H9 (cell line): ENCODE results near the gene UCKL1. TPM values are rescaled to one million over a fixed set of nuclear protein-coding genes. Genes with fewer than 3 reads are reported as not detected.

Experiments used
- DNase-seq: peaks from one replicate; pipeline ENCODE4 v3.0.0-alpha.2; 2017
- H2AFZ ChIP-seq: one replicate; pipeline ENCODE4 v1.6.1; 2013; ENCODE audit warnings: mild to moderate bottlenecking, low read length, control low read depth, moderate library complexity
- H2AK5ac ChIP-seq: 2 replicates; pipeline ENCODE4 v1.6.1; 2013; ENCODE audit warnings: low read length, control low read depth, mixed read lengths; ENCODE audit not compliant: insufficient read length
- H2BK120ac ChIP-seq: one replicate; pipeline ENCODE4 v1.6.1; 2013; ENCODE audit warnings: low read depth, mild to moderate bottlenecking, low read length, control low read depth, inconsistent platforms; ENCODE audit not compliant: poor library complexity, severe bottlenecking
- H2BK12ac ChIP-seq: 2 replicates; pipeline ENCODE4 v1.6.1; 2013; ENCODE audit warnings: low read length, control low read depth, mixed read lengths, low read depth; ENCODE audit not compliant: insufficient read length
- H2BK15ac ChIP-seq: 2 replicates; pipeline ENCODE4 v1.6.1; 2013; ENCODE audit warnings: low read depth, low read length, control low read depth
- H2BK20ac ChIP-seq: one replicate; pipeline ENCODE4 v1.6.1; 2013; ENCODE audit warnings: low read depth, mild to moderate bottlenecking, low read length, control low read depth, inconsistent platforms; ENCODE audit not compliant: poor library complexity, severe bottlenecking
- H2BK5ac ChIP-seq: 2 replicates; pipeline ENCODE4 v1.6.1; 2013; ENCODE audit warnings: low read length, control low read depth, mixed read lengths; ENCODE audit not compliant: insufficient read length
- H3K14ac ChIP-seq: 2 replicates; pipeline ENCODE4 v1.6.1; 2013; ENCODE audit warnings: low read length, control low read depth; ENCODE audit not compliant: insufficient read depth
- H3K18ac ChIP-seq: 2 replicates; pipeline ENCODE4 v1.6.1; 2013; ENCODE audit warnings: low read depth, mild to moderate bottlenecking, mixed read lengths, low read length, control low read depth; ENCODE audit not compliant: insufficient read length
- H3K23ac ChIP-seq: 2 replicates; pipeline ENCODE4 v1.6.1; 2013; ENCODE audit warnings: low read length, control low read depth, mixed read lengths, low read depth; ENCODE audit not compliant: insufficient read length
- H3K23me2 ChIP-seq: 2 replicates; pipeline ENCODE4 v1.6.1; 2013; ENCODE audit warnings: low read depth, mild to moderate bottlenecking, mixed read lengths, low read length, control low read depth; ENCODE audit not compliant: insufficient read length, poor library complexity, severe bottlenecking
- H3K27ac ChIP-seq: 2 replicates; pipeline ENCODE4 v1.5.1; 2013; ENCODE audit warnings: low read length, control low read depth, mixed read lengths, low read depth; ENCODE audit not compliant: insufficient read length
- H3K27me3 ChIP-seq: 2 replicates; pipeline ENCODE4 v1.6.1; 2013; ENCODE audit warnings: low read length, control low read depth, inconsistent platforms; ENCODE audit not compliant: insufficient read depth
- H3K4ac ChIP-seq: 2 replicates; pipeline ENCODE4 v1.6.1; 2013; ENCODE audit warnings: low read depth, mild to moderate bottlenecking, control low read depth, inconsistent platforms, low read length, moderate library complexity
- H3K4me1 ChIP-seq: 2 replicates; pipeline ENCODE4 v1.6.1; 2013; ENCODE audit warnings: low read length, control low read depth, inconsistent platforms; ENCODE audit not compliant: insufficient read depth
- H3K4me2 ChIP-seq: 2 replicates; pipeline ENCODE4 v1.6.1; 2013; ENCODE audit warnings: low read length, control low read depth, mixed read lengths; ENCODE audit not compliant: insufficient read length, insufficient read depth
- H3K56ac ChIP-seq: 2 replicates; pipeline ENCODE4 v1.6.1; 2013; ENCODE audit warnings: low read depth, mild to moderate bottlenecking, mixed read lengths, low read length, control low read depth; ENCODE audit not compliant: insufficient read length
- H3K79me1 ChIP-seq: 2 replicates; pipeline ENCODE4 v1.6.1; 2013; ENCODE audit warnings: low read depth, mild to moderate bottlenecking, moderate library complexity, low read length, control low read depth, inconsistent platforms; ENCODE audit not compliant: insufficient read depth, poor library complexity, severe bottlenecking
- H3K79me2 ChIP-seq: 2 replicates; pipeline ENCODE4 v1.6.1; 2013; ENCODE audit warnings: low read length, control low read depth, inconsistent platforms; ENCODE audit not compliant: insufficient read depth
- H3K9ac ChIP-seq: 2 replicates; pipeline ENCODE4 v1.6.1; 2013; ENCODE audit warnings: low read length, control low read depth, mixed read lengths; ENCODE audit not compliant: insufficient read length; ENCODE audit errors: extremely low read depth
- H3K9me3 ChIP-seq: one replicate; pipeline ENCODE4 v1.6.1; 2013; ENCODE audit warnings: low read depth, low read length, inconsistent platforms; ENCODE audit not compliant: control insufficient read depth
- H3T11ph ChIP-seq: one replicate; pipeline ENCODE4 v1.6.1; 2013; ENCODE audit warnings: mild to moderate bottlenecking, low read length, control low read depth, inconsistent platforms
- H4K20me1 ChIP-seq: one replicate; pipeline ENCODE4 v1.6.1; 2013; ENCODE audit not compliant: control insufficient read depth, insufficient read length, insufficient read depth
- H4K5ac ChIP-seq: 2 replicates; pipeline ENCODE4 v1.6.1; 2013; ENCODE audit warnings: low read depth, mild to moderate bottlenecking, mixed read lengths, low read length, control low read depth; ENCODE audit not compliant: insufficient read length
- H4K8ac ChIP-seq: replicated peaks from 2 replicates; pipeline ENCODE4 v1.6.1; 2013; ENCODE audit warnings: low read length, control low read depth, mixed read lengths, low read depth; ENCODE audit not compliant: insufficient read length
- H4K91ac ChIP-seq: 2 replicates; pipeline ENCODE4 v1.6.1; 2013; ENCODE audit warnings: low read depth, mild to moderate bottlenecking, moderate library complexity, mixed read lengths, low read length, control low read depth; ENCODE audit not compliant: insufficient read length
- H3K27ac Mint-ChIP-seq, 3 experiments: 2 replicates in 2 of 3; 3 replicates in 1 of 3; pipeline ENCODE4 v1.8.0; 2020 to 2021; ENCODE audit warnings: mixed read lengths in 3 of 3, mild to moderate bottlenecking in 1 of 3, moderate library complexity in 1 of 3
- H3K27me3 Mint-ChIP-seq: 2 replicates; pipeline ENCODE4 v1.8.0; 2021; ENCODE audit warnings: low read depth, mild to moderate bottlenecking, moderate library complexity, mixed read lengths
- H3K36me3 Mint-ChIP-seq, 3 experiments: 2 replicates in 2 of 3; 3 replicates in 1 of 3; pipeline ENCODE4 v1.8.0; 2020 to 2021; ENCODE audit warnings: low read depth in 3 of 3, mixed read lengths in 3 of 3; ENCODE audit not compliant: insufficient read depth in 1 of 3
- H3K4me1 Mint-ChIP-seq, 2 experiments: 2 replicates each; pipeline ENCODE4 v1.8.0; 2020; ENCODE audit warnings: mixed read lengths in 2 of 2
- H3K4me3 Mint-ChIP-seq, 2 experiments: 2 replicates in 1 of 2; 3 replicates in 1 of 2; pipeline ENCODE4 v1.8.0; 2020 to 2021; ENCODE audit warnings: mild to moderate bottlenecking in 2 of 2, mixed read lengths in 2 of 2, moderate library complexity in 1 of 2
- H3K9me3 Mint-ChIP-seq, 2 experiments: 2 replicates in 1 of 2; 3 replicates in 1 of 2; pipeline ENCODE4 v1.8.0; 2020; ENCODE audit warnings: mild to moderate bottlenecking in 2 of 2, mixed read lengths in 2 of 2, moderate library complexity in 1 of 2
- CTCF ChIP-seq: fragments of 200-600 bp; sonication (generic); conservative IDR thresholded peaks from 3 replicates; pipeline ENCODE4 v1.8.0; 2021; ENCODE audit warnings: antibody characterized with exemption, mild to moderate bottlenecking
- WGBS: extraction: QIAGEN DNeasy Blood & Tissue Kit; methylation state at CpG from one replicate; pipeline ENCODE4 v1.1.7; 2013; ENCODE audit warnings: missing lambda C conversion rate, low lambda C conversion rate, mixed read lengths; ENCODE audit not compliant: insufficient read length; ENCODE audit errors: extremely low coverage; 5-methylcytosine and 5-hydroxymethylcytosine counted together
- total RNA-seq: library from RNA; stranded (reverse); gene quantifications from 2 replicates; pipeline ENCODE4 v1.2.1, GENCODE V29; 2021

Gene UCKL1
- total RNA-seq, 1 experiment from 2014 or later, result 40.9 TPM

DNA sequence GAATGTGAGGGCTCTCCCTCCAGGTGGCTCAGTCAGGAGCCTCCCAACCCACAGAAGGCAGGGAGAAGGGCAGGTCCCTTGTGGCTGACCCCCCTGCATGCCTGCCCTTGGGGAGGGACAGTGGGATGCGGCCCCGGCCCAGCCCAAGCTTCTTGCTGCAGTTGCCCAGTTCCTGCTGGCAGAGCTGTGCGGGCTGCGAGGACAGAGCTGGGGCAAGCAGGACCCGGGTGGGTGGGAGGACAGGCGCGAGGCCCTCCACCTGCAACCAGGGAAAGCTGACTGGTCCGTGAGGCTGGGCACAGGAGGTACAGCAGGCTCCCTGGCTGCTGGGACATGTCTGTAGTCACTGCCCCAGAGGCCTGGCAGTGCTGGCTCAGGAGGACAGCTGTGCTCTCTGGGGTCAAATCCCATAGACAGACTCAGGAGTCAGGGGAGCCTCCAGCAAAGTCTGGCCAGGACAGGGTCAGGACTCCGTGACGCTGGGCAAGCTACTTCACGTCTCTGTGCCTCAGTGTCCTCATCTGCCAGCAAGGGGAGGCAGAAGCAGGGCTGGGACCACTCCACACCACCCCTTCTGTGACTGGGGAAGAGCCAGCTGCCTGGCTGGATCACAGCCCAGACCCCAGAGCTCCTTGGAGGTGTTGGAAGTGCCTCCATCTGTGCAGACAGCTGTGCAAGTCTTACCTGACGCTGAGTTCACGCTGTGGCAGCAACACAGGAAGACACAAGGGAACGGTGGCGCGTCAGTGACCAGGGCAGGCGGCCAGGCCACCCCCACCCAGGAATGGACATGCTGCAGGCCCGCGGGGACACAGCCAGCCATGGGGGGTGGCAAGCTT, 13.0 kb downstream of the UCKL1 start:
- Histone ChIP-seq H3K14ac (no peak overlapping the region), H3K9me3 (no peaks in the 10 kb centered on the region), H3K23ac (no peak overlapping the region), H2BK15ac (no peak overlapping the region), H3K4me2 (no peak overlapping the region), H2BK12ac (no peak overlapping the region), H2AFZ (no peak overlapping the region), H3K4ac (no peak overlapping the region), H2AK5ac (no peak overlapping the region), H3K27ac (no peak overlapping the region), H3K56ac (no peak overlapping the region), H3K79me1 (no peaks in the 10 kb centered on the region), H3K4me1 (no peaks in the 10 kb centered on the region), H4K91ac (no peak overlapping the region), H3K18ac (no peak overlapping the region), H3K23me2 (peaks cover 13% of the 10 kb centered on the region), H3K79me2 (peaks cover 3% of the 10 kb centered on the region; the same call in 1 of the 2 replicates), H3T11ph (no peak overlapping the region), H4K5ac (no peak overlapping the region), H3K27me3 (no peaks in the 10 kb centered on the region), H3K9ac (no peak overlapping the region), H4K8ac (no peak overlapping the region), H2BK5ac (no peak overlapping the region), H2BK20ac (no peak overlapping the region), H2BK120ac (no peak overlapping the region), H4K20me1 (peaks cover 3% of the 10 kb centered on the region)
- no peak for TF ChIP-seq CTCF
- H3K27me3 Mint-ChIP-seq, result no peaks in the 10 kb centered on the region
- no peak overlapping the region for H3K27ac Mint-ChIP-seq
- H3K9me3 Mint-ChIP-seq, result peaks cover 1 to 2% of the 10 kb centered on the region in 2 experiments; a peak in 3 of 5 replicates
- peaks cover 3 to 12% of the 10 kb centered on the region in 2 experiments for H3K4me1 Mint-ChIP-seq
- DNase-seq, result no peak
- H3K36me3 Mint-ChIP-seq, result peaks cover 3 to 24% (median 20%) of the 10 kb centered on the region in 3 experiments
- H3K4me3 Mint-ChIP-seq, result no peak overlapping the region
- WGBS, result no CpG with 5 or more reads among the region's 19 CpGs
